ENCODE data around the gene TRIP4. TPM values are rescaled to one million over a fixed set of nuclear protein-coding genes. Genes with fewer than 3 reads are reported as not detected.

Gene TRIP4
- total RNA-seq, 1 experiment from 2014 or later, result 28.5 TPM

DNA sequence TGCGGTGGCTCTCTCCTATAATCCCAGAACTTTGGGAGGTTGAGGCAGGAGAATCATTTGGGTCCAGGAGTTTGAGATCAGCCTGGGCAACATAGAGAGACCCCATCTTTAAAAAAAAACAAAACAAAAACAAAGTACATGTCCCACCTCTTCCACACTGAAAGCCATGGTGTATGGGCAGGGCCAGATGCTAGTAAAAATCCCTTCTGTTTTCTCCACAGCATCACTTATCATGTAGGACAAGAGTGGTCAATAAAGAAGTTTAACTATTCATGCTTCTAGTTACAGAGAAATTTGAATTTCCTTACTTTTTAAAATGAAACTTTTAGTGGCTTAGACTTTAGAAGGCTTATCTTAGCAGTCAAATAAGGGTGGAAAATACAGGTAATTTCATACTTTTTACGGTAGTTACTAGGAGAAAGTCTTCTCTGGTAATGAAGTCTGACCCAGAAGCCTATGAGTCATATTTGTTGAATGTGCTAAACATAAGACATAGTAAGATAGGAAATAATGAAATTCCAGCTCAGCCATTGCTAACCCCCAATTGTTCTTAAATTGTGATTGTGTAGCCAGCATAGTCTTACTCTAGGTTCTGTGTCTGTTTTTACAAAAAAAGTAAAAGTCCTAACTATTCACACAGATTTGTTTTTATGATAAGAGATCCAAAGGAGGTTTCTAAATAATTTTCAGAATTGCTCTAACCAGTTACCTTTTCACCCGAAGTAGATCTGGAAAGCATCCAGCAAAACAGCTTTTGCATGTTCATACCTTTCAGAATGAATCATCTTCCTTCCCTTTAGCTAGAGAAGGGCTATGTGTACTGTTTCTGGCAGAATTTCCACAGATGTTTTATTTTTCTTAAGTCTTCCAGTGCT, 56.3 kb downstream of the TRIP4 start:
- BruUV-seq (replicated peaks), result no TSS peak
- no peaks in the 10 kb centered on the region for H3K9me3 Mint-ChIP-seq (ENCODE audit: low read depth, unreplicated experiment)
- H3K27me3 Mint-ChIP-seq (ENCODE audit: unreplicated experiment), result no peaks in the 10 kb centered on the region
- H3K4me3 Mint-ChIP-seq (ENCODE audit: low read depth, unreplicated experiment), result peak overlapping the region; percentile 17
- intact Hi-C loops (cut with micrococcal nuclease; ENCODE audit: unreplicated experiment), result no loop called here
- peaks cover 6% of the 10 kb centered on the region for H3K36me3 Mint-ChIP-seq (ENCODE audit: insufficient read depth, unreplicated experiment)
- peak; percentile 50 for DNase-seq
- TF ChIP-seq, protein P1, sequence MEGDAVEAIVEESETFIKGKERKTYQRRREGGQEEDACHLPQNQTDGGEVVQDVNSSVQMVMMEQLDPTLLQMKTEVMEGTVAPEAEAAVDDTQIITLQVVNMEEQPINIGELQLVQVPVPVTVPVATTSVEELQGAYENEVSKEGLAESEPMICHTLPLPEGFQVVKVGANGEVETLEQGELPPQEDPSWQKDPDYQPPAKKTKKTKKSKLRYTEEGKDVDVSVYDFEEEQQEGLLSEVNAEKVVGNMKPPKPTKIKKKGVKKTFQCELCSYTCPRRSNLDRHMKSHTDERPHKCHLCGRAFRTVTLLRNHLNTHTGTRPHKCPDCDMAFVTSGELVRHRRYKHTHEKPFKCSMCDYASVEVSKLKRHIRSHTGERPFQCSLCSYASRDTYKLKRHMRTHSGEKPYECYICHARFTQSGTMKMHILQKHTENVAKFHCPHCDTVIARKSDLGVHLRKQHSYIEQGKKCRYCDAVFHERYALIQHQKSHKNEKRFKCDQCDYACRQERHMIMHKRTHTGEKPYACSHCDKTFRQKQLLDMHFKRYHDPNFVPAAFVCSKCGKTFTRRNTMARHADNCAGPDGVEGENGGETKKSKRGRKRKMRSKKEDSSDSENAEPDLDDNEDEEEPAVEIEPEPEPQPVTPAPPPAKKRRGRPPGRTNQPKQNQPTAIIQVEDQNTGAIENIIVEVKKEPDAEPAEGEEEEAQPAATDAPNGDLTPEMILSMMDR (IDR thresholded peaks at IDR 0.05; ENCODE audit: unreplicated experiment), result no peak
- CTCF ChIA-PET, result interaction anchor here (0.7 to 1.8 kb wide), 13 partner anchors 12 to 650 kb away, joined by 3 to 9 read pairs (median 5); no protein-coding TSS in a partner anchor
- peak overlapping the region; percentile 72 for H3K27ac Mint-ChIP-seq (ENCODE audit: unreplicated experiment)
- H3K4me1 Mint-ChIP-seq (ENCODE audit: low read depth, unreplicated experiment), result peaks cover 23% of the 10 kb centered on the region

DNA sequence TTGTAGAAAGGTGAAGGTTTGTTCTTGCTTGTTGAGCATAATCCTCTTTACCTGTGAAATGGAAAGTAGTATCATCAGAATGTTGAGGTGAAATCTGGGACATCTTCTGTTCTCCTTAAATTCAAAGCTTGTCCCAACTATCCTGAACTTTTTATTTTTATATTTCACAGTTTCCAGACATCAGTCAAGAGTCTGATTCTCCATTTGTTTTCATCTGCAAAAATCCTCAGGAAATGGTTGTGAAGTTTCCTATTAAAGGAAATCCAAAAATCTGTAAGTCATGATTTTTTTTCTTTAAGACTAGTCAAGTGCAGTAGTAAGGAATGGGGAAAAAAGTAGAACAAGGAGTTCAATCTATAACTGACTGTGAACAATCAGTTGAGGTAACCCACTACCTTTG, 57.2 kb downstream of the TRIP4 start:
- no TSS peak for BruUV-seq (replicated peaks)
- TF ChIP-seq, protein P1 (IDR thresholded peaks at IDR 0.05; ENCODE audit: unreplicated experiment), result no peak
- Mint-ChIP-seq H3K27me3 (ENCODE audit: unreplicated experiment) (no peaks in the 10 kb centered on the region), H3K4me3 (ENCODE audit: low read depth, unreplicated experiment) (no peak overlapping the region), H3K27ac (ENCODE audit: unreplicated experiment) (peak overlapping the region; percentile 72), H3K4me1 (ENCODE audit: low read depth, unreplicated experiment) (peaks cover 23% of the 10 kb centered on the region), H3K36me3 (ENCODE audit: insufficient read depth, unreplicated experiment) (peaks cover 6% of the 10 kb centered on the region), H3K9me3 (ENCODE audit: low read depth, unreplicated experiment) (no peaks in the 10 kb centered on the region)
- CTCF ChIA-PET, result interaction anchor here (0.7 to 1.8 kb wide), 5 partner anchors 12 to 283 kb away, joined by 3 to 9 read pairs (median 3); no protein-coding TSS in a partner anchor
- intact Hi-C loops (cut with micrococcal nuclease; ENCODE audit: unreplicated experiment), result no loop called here
- no peak for DNase-seq

GRCh38 chr15:64447536-64448315, 60.1 kb downstream of the TRIP4 start:
- no peaks in the 10 kb centered on the region for H3K9me3 Mint-ChIP-seq (ENCODE audit: low read depth, unreplicated experiment)
- H3K27me3 Mint-ChIP-seq (ENCODE audit: unreplicated experiment), result no peaks in the 10 kb centered on the region
- BruUV-seq (replicated peaks), result no TSS peak
- CTCF ChIA-PET, result interaction anchor here (0.6 kb wide), 2 partner anchors 49 to 225 kb away, joined by 3 to 4 read pairs; no protein-coding TSS in a partner anchor
- H3K27ac Mint-ChIP-seq (ENCODE audit: unreplicated experiment), result no peak overlapping the region
- H3K4me1 Mint-ChIP-seq (ENCODE audit: low read depth, unreplicated experiment), result peaks cover 9% of the 10 kb centered on the region
- H3K36me3 Mint-ChIP-seq (ENCODE audit: insufficient read depth, unreplicated experiment), result peaks cover 6% of the 10 kb centered on the region
- no peak overlapping the region for H3K4me3 Mint-ChIP-seq (ENCODE audit: low read depth, unreplicated experiment)
- TF ChIP-seq, protein P1 (IDR thresholded peaks at IDR 0.05; ENCODE audit: unreplicated experiment), result no peak
- intact Hi-C loops (cut with micrococcal nuclease; ENCODE audit: unreplicated experiment), result no loop called here
- DNase-seq, result no peak

DNA sequence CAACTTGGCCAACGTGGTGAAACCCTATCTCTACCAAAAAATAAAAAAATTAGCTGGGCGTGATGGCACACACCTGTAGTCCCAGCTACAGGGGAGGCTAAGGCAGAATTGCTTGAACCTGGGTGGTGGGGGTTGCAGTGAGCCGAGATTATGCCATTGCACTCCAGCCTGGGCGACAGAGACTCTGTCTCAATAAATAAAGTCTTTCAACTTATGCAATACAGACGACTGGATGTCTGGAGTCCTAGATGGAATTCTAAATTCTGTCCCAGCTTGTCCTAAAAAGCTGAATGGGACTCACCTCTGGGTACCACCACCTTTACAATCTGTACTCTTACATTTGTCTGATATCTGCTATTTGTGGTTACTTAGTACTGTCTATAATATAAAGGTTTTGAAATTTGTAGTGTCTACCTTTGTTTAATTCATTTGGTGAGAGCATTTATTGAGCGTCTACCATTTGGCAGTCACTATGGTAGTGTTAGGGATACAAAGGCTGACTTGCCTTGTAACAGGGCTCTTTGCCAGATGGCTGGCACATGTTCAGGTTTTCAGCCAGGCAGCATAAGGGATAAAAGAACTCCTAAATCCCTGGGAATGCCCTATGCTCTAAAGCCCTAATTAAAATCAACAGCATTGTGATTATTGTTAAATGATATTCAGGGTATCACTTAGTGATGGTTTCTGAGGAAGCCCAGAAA, 65.5 kb downstream of the TRIP4 start:
- Mint-ChIP-seq H3K9me3 (ENCODE audit: low read depth, unreplicated experiment) (no peaks in the 10 kb centered on the region), H3K27ac (ENCODE audit: unreplicated experiment) (no peak overlapping the region), H3K4me3 (ENCODE audit: low read depth, unreplicated experiment) (no peak overlapping the region), H3K27me3 (ENCODE audit: unreplicated experiment) (no peaks in the 10 kb centered on the region), H3K36me3 (ENCODE audit: insufficient read depth, unreplicated experiment) (peaks cover under 1% of the 10 kb centered on the region), H3K4me1 (ENCODE audit: low read depth, unreplicated experiment) (peaks cover 9% of the 10 kb centered on the region)
- DNase-seq, result no peak
- TF ChIP-seq, protein P1 (IDR thresholded peaks at IDR 0.05; ENCODE audit: unreplicated experiment), result no peak
- intact Hi-C loops (cut with micrococcal nuclease; ENCODE audit: unreplicated experiment), result no loop called here
- CTCF ChIA-PET, result interaction anchor here (0.6 kb wide), 1 partner anchor 243 kb away, joined by 3 read pairs; no protein-coding TSS in a partner anchor
- BruUV-seq (replicated peaks), result no TSS peak
